Muscle of leg (tissue), 11 donors: ENCODE results near the gene GPHN. TPM values are rescaled to one million over a fixed set of nuclear protein-coding genes. Genes with fewer than 3 reads are reported as not detected.

Experiments used
- DNase-seq: peaks from one replicate; pipeline ENCODE4 v3.0.0; 2013
- H3K27ac ChIP-seq: one replicate; pipeline ENCODE4 v1.5.1; 2013; ENCODE audit warnings: mild to moderate bottlenecking, low read length, control low read depth
- H3K27me3 ChIP-seq: one replicate; pipeline ENCODE4 v1.6.1; 2013; ENCODE audit warnings: low read length; ENCODE audit not compliant: control insufficient read depth, insufficient read depth
- H3K36me3 ChIP-seq: one replicate; pipeline ENCODE4 v1.6.1; 2013; ENCODE audit warnings: low read length; ENCODE audit not compliant: control insufficient read depth, insufficient read depth
- H3K4me1 ChIP-seq: one replicate; pipeline ENCODE4 v1.6.1; 2013; ENCODE audit warnings: low read length; ENCODE audit not compliant: control insufficient read depth, insufficient read depth
- H3K4me3 ChIP-seq: one replicate; pipeline ENCODE4 v1.5.1; 2013; ENCODE audit warnings: low read length, control low read depth
- H3K9me3 ChIP-seq: replicated peaks from 2 replicates; pipeline ENCODE4 v1.6.1; 2013; ENCODE audit warnings: low read depth, low read length; ENCODE audit not compliant: control insufficient read depth
- WGBS: methylation state at CpG from one replicate; pipeline ENCODE4 v1.1.5; 2013; ENCODE audit warnings: missing lambda C conversion rate; ENCODE audit not compliant: insufficient coverage; 5-methylcytosine and 5-hydroxymethylcytosine counted together
- polyA plus RNA-seq, 8 donors: library from polyadenylated mRNA; unstranded; fragments of 120-200 nt; gene quantifications; one replicate each; pipeline versions ENCODE4 v1.2.1 to v1.2.3, GENCODE V29; 2013; ENCODE audit warnings: inconsistent platforms in 1 of 8, low replicate concordance in 1 of 8; ENCODE audit not compliant: insufficient read length in 8 of 8, insufficient read depth in 1 of 8
- total RNA-seq: library from RNA; stranded (reverse); fragments of 120-200 nt; gene quantifications from one replicate; pipeline ENCODE4 v1.2.4, GENCODE V29; 2013

Gene GPHN
- total and polyA plus RNA-seq, 9 donors: 13.6 to 19.4 (median 16.5) TPM

- no peak overlapping the region for H3K4me3 ChIP-seq
- no peaks in the 10 kb centered on the region for H3K27me3 ChIP-seq
- no peak overlapping the region for H3K27ac ChIP-seq
- no CpG with 5 or more reads among the region's 2 CpGs for WGBS
- peak; percentile 6 for DNase-seq
- no peaks in the 10 kb centered on the region for H3K4me1 ChIP-seq
- H3K36me3 ChIP-seq: no peaks in the 10 kb centered on the region
- H3K9me3 ChIP-seq: peaks cover 14% of the 10 kb centered on the region
Measured at GRCh38 chr14:66955159-66955558, 447.2 kb downstream of the GPHN start.

- H3K9me3 ChIP-seq: peaks cover 17% of the 10 kb centered on the region
- no peaks in the 10 kb centered on the region for H3K27me3 ChIP-seq
- no peak overlapping the region for H3K4me3 ChIP-seq
- no peaks in the 10 kb centered on the region for H3K36me3 ChIP-seq
- DNase-seq: no peak
- H3K27ac ChIP-seq: no peak overlapping the region
- WGBS: no CpG with 5 or more reads among the region's 3 CpGs
- H3K4me1 ChIP-seq: no peaks in the 10 kb centered on the region
Measured at GRCh38 chr14:66959437-66960050, 451.6 kb downstream of the GPHN start.

GRCh38 chr14:66965831-66966230, 457.9 kb downstream of the GPHN start:
- no peak overlapping the region for H3K27ac ChIP-seq

GRCh38 chr14:66972469-66972868, 464.5 kb downstream of the GPHN start:
- no peaks in the 10 kb centered on the region for H3K4me1 ChIP-seq
- no peak overlapping the region for H3K27ac ChIP-seq
- H3K27me3 ChIP-seq: no peaks in the 10 kb centered on the region
- no CpG with 5 or more reads among the region's 1 CpG for WGBS
- no peak overlapping the region for H3K4me3 ChIP-seq
- no peaks in the 10 kb centered on the region for H3K9me3 ChIP-seq
- H3K36me3 ChIP-seq: no peaks in the 10 kb centered on the region
- DNase-seq: no peak

More at GRCh38 chr14:66965831-66966230, 457.9 kb downstream of the GPHN start:
- Histone ChIP-seq H3K27me3 (no peaks in the 10 kb centered on the region), H3K36me3 (no peaks in the 10 kb centered on the region), H3K4me3 (no peak overlapping the region), H3K4me1 (no peaks in the 10 kb centered on the region), H3K9me3 (no peaks in the 10 kb centered on the region)
- no peak for DNase-seq

- no peak overlapping the region for H3K27ac ChIP-seq
- no peaks in the 10 kb centered on the region for H3K9me3 ChIP-seq
- no peaks in the 10 kb centered on the region for H3K36me3 ChIP-seq
- H3K27me3 ChIP-seq: no peaks in the 10 kb centered on the region
- no peak overlapping the region for H3K4me3 ChIP-seq
- DNase-seq: no peak
- no peaks in the 10 kb centered on the region for H3K4me1 ChIP-seq
Measured at GRCh38 chr14:66974397-66975025, 466.6 kb downstream of the GPHN start.

GRCh38 chr14:66975251-66975650, 467.3 kb downstream of the GPHN start:
- Histone ChIP-seq H3K9me3 (no peaks in the 10 kb centered on the region), H3K4me1 (no peaks in the 10 kb centered on the region)
- WGBS: no CpG with 5 or more reads among the region's 2 CpGs

GRCh38 chr14:66979101-66979974, 471.4 kb downstream of the GPHN start:
- Histone ChIP-seq H3K27ac (no peak overlapping the region), H3K36me3 (no peaks in the 10 kb centered on the region), H3K4me3 (no peak overlapping the region), H3K4me1 (no peaks in the 10 kb centered on the region), H3K9me3 (no peaks in the 10 kb centered on the region), H3K27me3 (no peaks in the 10 kb centered on the region)
- 50% methylated on average over 1 of the region's 3 CpGs for WGBS
- peak; percentile 19 for DNase-seq

More at GRCh38 chr14:66975251-66975650, 467.3 kb downstream of the GPHN start:
- Histone ChIP-seq H3K27ac (no peak overlapping the region), H3K4me3 (no peak overlapping the region), H3K36me3 (no peaks in the 10 kb centered on the region), H3K27me3 (no peaks in the 10 kb centered on the region)
- DNase-seq: no peak

GRCh38 chr14:66982247-66982646, 474.3 kb downstream of the GPHN start:
- Histone ChIP-seq H3K27ac (no peak overlapping the region), H3K4me1 (no peaks in the 10 kb centered on the region), H3K4me3 (no peak overlapping the region), H3K36me3 (no peaks in the 10 kb centered on the region), H3K27me3 (no peaks in the 10 kb centered on the region), H3K9me3 (no peaks in the 10 kb centered on the region)
- DNase-seq: no peak

GRCh38 chr14:66992776-66993175, 484.8 kb downstream of the GPHN start:
- Histone ChIP-seq H3K36me3 (no peaks in the 10 kb centered on the region), H3K27ac (no peak overlapping the region), H3K4me1 (no peaks in the 10 kb centered on the region), H3K4me3 (no peak overlapping the region), H3K27me3 (no peaks in the 10 kb centered on the region), H3K9me3 (no peaks in the 10 kb centered on the region)
- WGBS: no CpG with 5 or more reads among the region's 2 CpGs
- DNase-seq: no peak

GRCh38 chr14:66993512-66993911, 485.6 kb downstream of the GPHN start:
- H3K27ac ChIP-seq: no peak overlapping the region
- H3K4me1 ChIP-seq: no peaks in the 10 kb centered on the region
- no peaks in the 10 kb centered on the region for H3K36me3 ChIP-seq
- no peak for DNase-seq
- H3K4me3 ChIP-seq: no peak overlapping the region
- no peaks in the 10 kb centered on the region for H3K9me3 ChIP-seq
- H3K27me3 ChIP-seq: no peaks in the 10 kb centered on the region
- WGBS: no CpG with 5 or more reads among the region's 1 CpG
